Measurements from ENCODE around the gene SPATA3. TPM values are rescaled to one million over a fixed set of nuclear protein-coding genes. Genes with fewer than 3 reads are reported as not detected.

The SPATA3 gene
- polyA plus RNA-seq, 1 donor, result not detected

DNA sequence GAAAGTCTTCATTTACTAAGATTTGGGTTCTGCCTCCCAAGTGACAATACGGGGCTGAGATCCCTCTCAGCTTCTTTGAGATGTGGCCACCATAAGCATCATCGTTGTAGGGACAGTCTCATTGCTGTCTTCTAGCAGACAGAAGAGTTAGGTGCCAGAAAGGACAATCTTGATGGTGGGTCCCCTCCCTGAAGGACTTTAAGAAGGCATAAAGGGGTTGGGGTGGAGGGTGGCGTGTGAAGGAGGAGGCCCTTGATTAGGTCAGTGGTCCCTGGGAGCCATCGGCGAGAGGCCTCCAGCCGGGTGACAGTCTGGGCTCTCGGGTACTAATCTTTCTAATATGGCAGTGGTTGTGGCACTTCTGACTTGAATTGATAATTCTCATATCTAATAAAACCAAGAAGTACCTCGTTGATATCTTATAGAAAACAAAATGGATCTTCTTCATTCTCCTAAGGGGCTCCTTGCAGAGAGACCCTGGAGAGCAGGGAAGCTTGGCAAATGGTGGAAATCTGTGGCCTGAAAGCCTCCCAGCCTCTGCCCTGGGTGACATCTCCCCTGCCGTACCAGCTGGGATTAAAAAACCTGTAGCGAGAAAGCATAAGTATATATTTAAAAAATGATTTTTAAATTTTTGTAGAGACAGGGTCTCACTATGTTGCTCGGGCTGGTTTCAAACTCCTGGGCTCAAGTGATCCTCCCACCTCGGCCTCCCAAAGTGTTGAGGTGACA lies 53.5 kb downstream of the SPATA3 start:
- DNase-seq, result no peak

- no peak for DNase-seq
Observed at GRCh38 chr2:231050018-231050901, 54.3 kb downstream of the SPATA3 start.

- DNase-seq, result no peak
Observed at GRCh38 chr2:231051116-231051515, 55.2 kb downstream of the SPATA3 start.

DNA sequence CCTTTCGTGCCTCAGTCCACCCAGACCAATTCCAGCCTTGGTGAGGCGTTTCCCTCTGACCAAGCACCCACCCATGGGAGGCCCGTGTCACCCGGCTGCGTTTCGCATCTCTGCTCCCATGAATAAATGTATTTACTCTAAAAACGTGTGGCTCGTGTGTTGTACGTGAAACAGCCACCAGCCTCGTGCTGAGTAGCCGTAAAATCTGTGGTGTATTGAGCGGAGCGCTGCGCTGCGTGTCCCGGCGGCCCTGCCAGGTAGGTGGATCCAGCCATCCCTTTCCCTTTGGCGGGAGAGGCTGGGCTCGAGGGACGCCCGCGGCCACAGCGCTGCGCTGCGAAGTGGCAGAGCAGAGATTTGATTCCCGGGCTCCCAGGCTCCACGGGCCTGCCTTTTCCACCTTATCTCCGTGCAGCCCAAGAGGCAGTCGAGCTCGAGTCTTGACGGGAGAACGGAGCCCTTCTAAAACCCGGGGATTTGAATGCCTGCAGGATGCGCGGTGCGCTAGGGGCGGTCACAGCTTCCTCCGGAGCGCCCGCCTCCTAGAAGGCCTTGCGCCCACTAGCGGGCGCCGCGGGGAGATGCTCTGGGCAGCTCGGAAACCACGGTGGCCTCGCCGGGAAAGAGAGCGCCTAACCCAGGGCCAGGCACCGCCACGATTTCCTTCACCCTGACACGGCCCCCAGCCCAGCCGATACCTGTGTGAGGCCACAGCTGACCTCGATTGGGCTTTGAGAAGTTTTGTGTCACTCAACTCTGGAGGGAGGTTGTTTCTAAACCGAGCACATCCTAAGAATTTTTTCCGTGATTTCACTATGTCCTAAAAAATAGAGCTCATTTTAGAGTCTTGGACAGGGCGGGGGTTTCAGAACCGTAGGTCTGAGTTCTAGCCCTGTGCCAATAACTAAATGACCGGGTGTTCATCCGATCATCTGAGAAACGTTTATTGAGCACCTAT lies 56.9 kb downstream of the SPATA3 start:
- peak; percentile 82 for DNase-seq

DNA sequence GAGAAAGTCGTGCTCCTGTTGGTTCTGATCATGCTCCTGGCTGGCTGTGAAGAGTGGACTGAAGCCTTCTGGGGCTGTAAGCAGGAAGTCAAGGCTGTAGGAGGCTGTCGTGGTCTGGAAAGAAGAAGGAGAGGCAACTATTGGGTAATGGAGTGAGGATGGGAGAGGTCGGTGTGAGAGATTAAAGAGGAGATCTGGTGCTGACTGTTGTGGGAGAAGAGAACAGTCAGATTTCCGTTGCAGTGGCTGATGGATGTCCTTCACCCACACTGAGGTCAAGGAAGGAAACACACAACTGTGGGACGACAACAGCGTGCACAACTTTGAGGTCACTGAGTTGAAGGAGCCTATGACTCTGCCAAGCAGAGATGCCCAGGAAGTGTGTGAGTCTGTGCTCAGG lies 57.9 kb downstream of the SPATA3 start:
- DNase-seq, result no peak

- DNase-seq, result peak; percentile 93
Observed at GRCh38 chr2:231056453-231057416, 60.8 kb downstream of the SPATA3 start, which contains the start of gene PSMD1. TSS of gene PSMD1 (plus strand) at chr2:231056867. CDS start at chr2:231057026, 159 bp downstream.

- no peak for DNase-seq
Observed at GRCh38 chr2:231057590-231057989, 61.7 kb downstream of the SPATA3 start.

Other genes with a start within 250 kb of the SPATA3 start
- gene ITM2C, start 131.2 kb upstream of the SPATA3 start, polyA plus RNA-seq (ENCODE audit: insufficient read length), result 836 TPM
- gene GPR55, start 70.9 kb upstream of the SPATA3 start, polyA plus RNA-seq (ENCODE audit: insufficient read length), result 0.17 TPM
- 4.0 TPM for gene C2orf72, start 41.4 kb downstream of the SPATA3 start, polyA plus RNA-seq (ENCODE audit: insufficient read length)
- gene PSMD1, start 60.7 kb downstream of the SPATA3 start, polyA plus RNA-seq (ENCODE audit: insufficient read length), result 111 TPM
- 16.3 TPM for gene HTR2B, start 128.9 kb downstream of the SPATA3 start, polyA plus RNA-seq (ENCODE audit: insufficient read length)
- 27.3 TPM for gene ARMC9, start 202.5 kb downstream of the SPATA3 start, polyA plus RNA-seq (ENCODE audit: insufficient read length)

All from left kidney (tissue), 2 donors.